Neutrophil (primary cell): ENCODE measurements around the gene POLD2.

Experiments used
- H3K27ac ChIP-seq: fragments of 200-600 bp; sonication (generic); 2 replicates; pipeline ENCODE4 v1.5.1; 2016; ENCODE audit warnings: mild to moderate bottlenecking, moderate library complexity
- H3K27me3 ChIP-seq: fragments of 200-600 bp; sonication (generic); 2 replicates; pipeline ENCODE4 v1.6.0; 2016; ENCODE audit warnings: mild to moderate bottlenecking
- H3K36me3 ChIP-seq: fragments of 200-600 bp; sonication (generic); 2 replicates; pipeline ENCODE4 v1.5.1; 2017
- H3K4me1 ChIP-seq, 2 experiments: fragments of 200-600 bp in 1 of 2; sonication (generic) in 1 of 2; 1 replicate in 1 of 2; 2 replicates in 1 of 2; pipeline versions ENCODE4 v1.5.1 to v1.6.1; 2013 to 2016; ENCODE audit warnings: low read depth in 1 of 2, low read length in 1 of 2, mild to moderate bottlenecking in 1 of 2, moderate library complexity in 1 of 2; ENCODE audit not compliant: control insufficient read depth in 1 of 2, insufficient read depth in 1 of 2
- H3K4me3 ChIP-seq, 2 experiments: fragments of 200-600 bp in 1 of 2; sonication (generic) in 1 of 2; 1 replicate in 1 of 2; 2 replicates in 1 of 2; pipeline ENCODE4 v1.5.1; 2013 to 2016; ENCODE audit warnings: low read depth in 1 of 2, low read length in 1 of 2, mild to moderate bottlenecking in 1 of 2, moderate library complexity in 1 of 2
- H3K9me3 ChIP-seq: fragments of 200-600 bp; sonication (generic); 2 replicates; pipeline ENCODE4 v1.5.1; 2016
- TF ChIP-seq, protein P1 (sequence below): fragments of 200-600 bp; sonication (generic); IDR thresholded peaks from 2 replicates; pipeline ENCODE4 v1.5.1; 2016; ENCODE audit warnings: antibody characterized with exemption

Gene POLD2

DNA sequence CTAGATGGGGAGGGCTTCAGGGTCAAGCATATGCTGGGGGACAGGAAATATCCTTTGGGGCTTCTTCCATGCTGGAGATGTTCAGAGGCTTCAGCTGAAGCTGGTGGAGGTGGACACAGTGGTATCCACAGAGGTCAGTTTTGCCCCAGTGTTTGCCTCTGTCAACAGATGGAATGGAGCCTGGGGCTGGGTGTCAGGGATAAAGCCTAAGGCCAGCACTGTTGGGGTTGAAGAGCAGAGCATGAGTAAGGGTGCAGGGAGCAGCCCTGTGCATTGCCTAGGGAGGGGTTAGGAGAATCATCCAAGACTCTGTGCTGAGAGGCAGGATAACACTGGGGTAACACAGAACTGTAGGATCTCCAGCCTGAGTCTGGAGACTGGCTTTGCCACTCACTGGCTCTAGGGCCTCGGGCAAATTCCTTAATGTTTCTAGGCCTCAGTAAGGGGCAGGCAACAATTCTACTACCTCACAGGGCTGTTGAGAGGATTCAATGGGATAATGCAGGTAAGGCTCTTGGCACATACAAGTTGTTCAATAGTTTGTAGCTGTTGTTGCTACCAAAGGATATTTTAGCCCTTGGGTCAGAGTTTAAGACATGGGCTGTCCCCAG lies 39.5 kb upstream of the POLD2 start:
- no peaks in the 10 kb centered on the region for H3K9me3 ChIP-seq
- H3K27me3 ChIP-seq: no peaks in the 10 kb centered on the region
- no peak overlapping the region for H3K4me3 ChIP-seq

DNA sequence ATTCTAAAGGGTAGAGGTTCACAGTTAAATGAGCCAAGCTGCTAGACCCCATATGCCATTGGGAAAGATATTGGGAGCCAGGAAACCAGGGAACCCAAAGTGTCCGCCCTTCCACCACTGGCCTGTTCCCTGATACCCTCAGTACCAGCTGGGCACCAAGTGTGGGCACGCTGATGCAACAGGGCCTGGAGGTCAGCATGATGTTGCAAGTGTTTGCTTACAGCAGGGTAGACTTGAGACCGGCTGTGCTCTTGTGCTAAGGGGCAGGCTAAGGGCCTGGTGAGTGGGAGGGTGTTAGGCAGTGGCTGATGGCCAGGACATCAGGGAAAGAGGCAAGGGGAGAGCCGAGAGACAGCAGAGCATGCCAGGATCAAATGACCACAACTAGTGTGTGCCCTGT lies 38.8 kb upstream of the POLD2 start:
- Histone ChIP-seq H3K4me3 (no peak overlapping the region), H3K27me3 (no peaks in the 10 kb centered on the region), H3K9me3 (no peaks in the 10 kb centered on the region), H3K36me3 (no peaks in the 10 kb centered on the region), H3K4me1 (no peaks in the 10 kb centered on the region), H3K27ac (no peak overlapping the region)
- TF ChIP-seq, protein P1, sequence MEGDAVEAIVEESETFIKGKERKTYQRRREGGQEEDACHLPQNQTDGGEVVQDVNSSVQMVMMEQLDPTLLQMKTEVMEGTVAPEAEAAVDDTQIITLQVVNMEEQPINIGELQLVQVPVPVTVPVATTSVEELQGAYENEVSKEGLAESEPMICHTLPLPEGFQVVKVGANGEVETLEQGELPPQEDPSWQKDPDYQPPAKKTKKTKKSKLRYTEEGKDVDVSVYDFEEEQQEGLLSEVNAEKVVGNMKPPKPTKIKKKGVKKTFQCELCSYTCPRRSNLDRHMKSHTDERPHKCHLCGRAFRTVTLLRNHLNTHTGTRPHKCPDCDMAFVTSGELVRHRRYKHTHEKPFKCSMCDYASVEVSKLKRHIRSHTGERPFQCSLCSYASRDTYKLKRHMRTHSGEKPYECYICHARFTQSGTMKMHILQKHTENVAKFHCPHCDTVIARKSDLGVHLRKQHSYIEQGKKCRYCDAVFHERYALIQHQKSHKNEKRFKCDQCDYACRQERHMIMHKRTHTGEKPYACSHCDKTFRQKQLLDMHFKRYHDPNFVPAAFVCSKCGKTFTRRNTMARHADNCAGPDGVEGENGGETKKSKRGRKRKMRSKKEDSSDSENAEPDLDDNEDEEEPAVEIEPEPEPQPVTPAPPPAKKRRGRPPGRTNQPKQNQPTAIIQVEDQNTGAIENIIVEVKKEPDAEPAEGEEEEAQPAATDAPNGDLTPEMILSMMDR: no peak

More for the DNA sequence above, 39.5 kb upstream of the POLD2 start:
- no peak overlapping the region for H3K27ac ChIP-seq
- H3K4me1 ChIP-seq: no peaks in the 10 kb centered on the region
- no peaks in the 10 kb centered on the region for H3K36me3 ChIP-seq
- TF ChIP-seq, protein P1: no peak

DNA sequence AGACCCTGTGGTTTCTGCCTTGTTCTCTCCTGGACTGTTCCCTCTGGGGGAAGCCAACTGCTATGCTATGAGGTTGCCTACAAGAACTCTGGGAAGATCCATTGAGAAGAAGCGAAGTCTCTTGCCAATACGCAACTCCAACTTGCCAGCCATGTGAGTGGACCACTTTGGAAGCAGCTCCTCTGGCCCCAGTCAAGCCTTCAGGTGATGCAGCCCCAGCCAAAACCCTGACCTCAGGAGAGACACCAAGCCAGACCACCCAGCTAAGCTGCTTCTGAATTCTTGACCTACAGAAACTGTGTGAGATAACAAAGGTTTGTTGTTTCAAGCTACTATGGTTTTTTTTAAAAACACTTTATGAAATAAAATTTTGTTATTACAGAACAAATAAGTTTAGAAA lies 38.0 kb upstream of the POLD2 start:
- Histone ChIP-seq H3K27me3 (no peaks in the 10 kb centered on the region), H3K4me1 (no peaks in the 10 kb centered on the region), H3K4me3 (no peak overlapping the region), H3K27ac (no peak overlapping the region), H3K9me3 (no peaks in the 10 kb centered on the region), H3K36me3 (no peaks in the 10 kb centered on the region)
- TF ChIP-seq, protein P1: no peak

DNA sequence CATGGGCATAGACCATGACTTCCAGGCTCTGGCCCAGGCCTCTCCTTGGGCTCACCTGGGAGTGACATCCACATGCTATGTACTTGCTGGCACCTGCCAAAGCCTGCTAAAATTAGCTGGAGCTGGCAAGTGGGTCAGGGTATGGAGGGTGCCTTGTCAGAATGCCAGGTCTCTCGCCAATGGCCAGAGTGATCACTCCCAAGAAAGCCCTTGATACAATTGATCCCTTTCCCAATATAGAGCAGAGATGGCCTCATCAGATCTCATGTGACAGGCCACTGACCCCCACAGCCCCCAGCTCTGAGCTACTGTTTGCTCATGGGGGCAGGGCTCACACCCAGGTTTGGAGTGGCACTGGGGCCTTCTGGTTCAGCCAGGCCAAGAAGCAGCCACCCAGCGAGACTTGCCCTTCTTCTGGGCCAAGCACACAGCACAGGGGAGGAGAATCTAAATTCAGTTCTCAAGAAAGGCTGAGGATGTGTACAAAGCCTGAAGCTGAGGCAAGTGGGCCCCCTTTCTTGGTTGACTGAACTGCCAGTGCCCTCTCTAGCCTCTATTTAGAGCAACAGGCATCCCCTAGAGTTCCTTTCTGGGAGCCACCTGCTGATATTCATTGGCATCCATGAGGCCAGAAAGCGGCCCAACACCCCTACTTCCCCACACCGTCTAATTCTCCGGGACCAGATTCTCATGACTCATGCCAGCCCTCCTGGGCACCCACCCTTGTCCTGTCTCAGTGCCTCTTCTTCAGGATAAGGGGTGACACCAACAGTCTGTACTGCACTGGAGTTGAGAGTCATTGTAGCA lies 36.7 kb upstream of the POLD2 start:
- H3K4me1 ChIP-seq: no peaks in the 10 kb centered on the region
- no peaks in the 10 kb centered on the region for H3K36me3 ChIP-seq
- no peaks in the 10 kb centered on the region for H3K9me3 ChIP-seq
- no peak overlapping the region for H3K4me3 ChIP-seq
- no peaks in the 10 kb centered on the region for H3K27me3 ChIP-seq
- TF ChIP-seq, protein P1: no peak
- H3K27ac ChIP-seq: no peak overlapping the region

DNA sequence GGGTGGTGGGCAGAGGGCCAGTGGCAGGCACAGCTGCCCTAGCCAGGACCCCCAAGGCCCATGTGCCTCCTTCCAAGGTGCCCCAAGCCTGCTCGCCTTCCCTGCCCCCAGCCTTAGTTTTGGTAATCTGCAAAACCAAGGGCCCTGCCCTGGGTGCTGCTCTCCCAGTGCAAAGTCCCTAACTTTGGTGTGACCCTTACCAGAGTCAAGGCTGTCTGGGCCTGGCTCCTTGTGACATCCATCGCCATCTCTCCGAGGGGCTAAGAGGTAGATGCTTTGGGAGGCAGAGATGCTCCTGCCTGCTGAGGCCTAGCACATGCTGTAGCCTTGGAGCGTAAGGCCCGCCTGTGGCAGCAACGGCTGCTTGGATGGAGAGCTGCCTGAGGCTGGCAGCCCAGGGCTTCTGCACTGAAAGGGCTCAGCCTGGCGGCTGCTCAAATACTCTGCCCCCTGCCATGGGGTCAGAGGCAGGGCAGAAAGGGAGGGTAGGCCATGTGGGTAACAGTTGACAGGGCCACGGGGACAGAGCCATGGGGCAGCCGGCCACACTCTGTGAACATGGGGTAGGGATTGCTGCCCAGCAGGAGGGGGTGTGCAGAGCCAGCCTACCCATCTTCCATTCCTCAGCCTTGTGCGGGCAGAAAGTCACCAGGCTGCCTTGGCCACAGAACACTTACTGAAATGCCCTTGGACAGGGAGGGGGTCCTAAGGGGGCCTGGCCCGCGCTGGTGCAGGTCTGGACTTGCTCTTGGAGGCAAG lies 35.7 kb upstream of the POLD2 start:
- no peaks in the 10 kb centered on the region for H3K27me3 ChIP-seq
- TF ChIP-seq, protein P1: no peak
- no peaks in the 10 kb centered on the region for H3K36me3 ChIP-seq
- no peak overlapping the region for H3K4me3 ChIP-seq
- H3K4me1 ChIP-seq: no peaks in the 10 kb centered on the region
- H3K9me3 ChIP-seq: no peaks in the 10 kb centered on the region
- H3K27ac ChIP-seq: no peak overlapping the region
